PC-3 (cell line): ENCODE measurements around the gene GNAI2. TPM values are rescaled to one million over a fixed set of nuclear protein-coding genes. Genes with fewer than 3 reads are reported as not detected.

ENCODE experiments used
- ATAC-seq: fragments of 200-7000 bp; cut with Tn5 transposase; 2 replicates; pipeline ENCODE4 v1.9.1; 2020; ENCODE audit warnings: mild to moderate bottlenecking, moderate library complexity
- BruUV-seq: library from RNA; stranded (reverse); fragments of 400-500 nt; replicated peaks from 2 replicates; lab custom pipeline; 2021; lab: Mats Ljungman, UMichigan
- CTCF ChIA-PET: fragments of 300-600 bp; sonication (Branson Sonifier 250); formaldehyde crosslinking; loops from one replicate; lab custom pipeline; 2022; ENCODE audit warnings: antibody characterized with exemption; lab: Charles Lee
- POLR2A ChIA-PET: fragments of 300-600 bp; sonication (Branson Sonifier 250); formaldehyde crosslinking; loops from one replicate; lab custom pipeline; 2022; ENCODE audit warnings: antibody characterized with exemption; ENCODE audit not compliant: unreplicated experiment; lab: Charles Lee
- DNase-seq: peaks from one replicate; pipeline ENCODE4 v3.0.0-alpha.2; 2015
- H2AFZ ChIP-seq: fragments of 300-600 bp; sonication (generic); 2 replicates; pipeline ENCODE4 v1.6.0; 2016; ENCODE audit warnings: antibody characterized with exemption, low read length
- H3F3A ChIP-seq: fragments of 300-600 bp; sonication (generic); one replicate; pipeline ENCODE4 v1.6.0; 2017; ENCODE audit warnings: antibody characterized with exemption, low read length, control low read depth, mild to moderate bottlenecking; ENCODE audit not compliant: unreplicated experiment
- H3K27ac ChIP-seq: fragments of 300-600 bp; sonication (generic); 2 replicates; pipeline ENCODE4 v1.5.1; 2016; ENCODE audit warnings: mild to moderate bottlenecking, low read length
- H3K27me3 ChIP-seq: fragments of 300-600 bp; sonication (generic); 2 replicates; pipeline ENCODE4 v1.6.1; 2016; ENCODE audit warnings: low read length, mixed read lengths
- H3K36me3 ChIP-seq: fragments of 300-600 bp; sonication (generic); 2 replicates; pipeline ENCODE4 v1.6.1; 2016; ENCODE audit warnings: low read depth, mixed run types, low read length, mixed read lengths
- H3K4me1 ChIP-seq: fragments of 300-600 bp; sonication (generic); 2 replicates; pipeline ENCODE4 v1.5.1; 2016; ENCODE audit warnings: low read length; ENCODE audit not compliant: insufficient read depth
- H3K4me2 ChIP-seq: fragments of 300-600 bp; sonication (generic); 2 replicates; pipeline ENCODE4 v1.6.0; 2016; ENCODE audit warnings: low read length
- H3K4me3 ChIP-seq: fragments of 300-600 bp; sonication (generic); 2 replicates; pipeline ENCODE4 v1.5.1; 2016; ENCODE audit warnings: mild to moderate bottlenecking, low read length, mixed read lengths
- H3K79me2 ChIP-seq: fragments of 300-600 bp; sonication (generic); 2 replicates; pipeline ENCODE4 v1.6.1; 2017; ENCODE audit warnings: low read length, mixed read lengths
- H3K9ac ChIP-seq: fragments of 300-600 bp; sonication (generic); 2 replicates; pipeline ENCODE4 v1.6.0; 2016; ENCODE audit warnings: mild to moderate bottlenecking, low read length
- H3K9me2 ChIP-seq: fragments of 300-600 bp; sonication (generic); replicated peaks from 2 replicates; pipeline ENCODE4 v1.6.1; 2016; ENCODE audit warnings: mixed run types, low read length, mixed read lengths
- H3K9me3 ChIP-seq: fragments of 300-600 bp; sonication (generic); 2 replicates; pipeline ENCODE4 v1.6.1; 2016; ENCODE audit warnings: low read length, mixed read lengths
- H4K20me1 ChIP-seq: fragments of 300-600 bp; sonication (generic); 2 replicates; pipeline ENCODE4 v1.6.1; 2016; ENCODE audit warnings: low read length, mixed read lengths
- EZH2 ChIP-seq: fragments of 300-600 bp; sonication (generic); IDR thresholded peaks from one replicate; pipeline ENCODE4 v1.6.1; 2017; ENCODE audit warnings: antibody characterized with exemption, mild to moderate bottlenecking, low read length; ENCODE audit not compliant: unreplicated experiment
- EZH2phosphoT487 ChIP-seq: fragments of 300-600 bp; sonication (generic); IDR thresholded peaks from 2 replicates; pipeline ENCODE4 v1.6.1; 2018; ENCODE audit warnings: mild to moderate bottlenecking, antibody characterized with exemption, low read length, borderline replicate concordance
- intact Hi-C: fragments of 100-400 bp; cut with micrococcal nuclease; formaldehyde crosslinking; loops from 2 replicates; pipeline ENCODE4 v1.9.0; 2023
- total RNA-seq: library from RNA; depleted of rRNA; stranded (reverse); fragments of >200 nt; gene quantifications from 2 replicates; pipeline ENCODE4 v1.2.3, GENCODE V29; 2014
- TF ChIP-seq, protein P1 (sequence below): fragments of 300-600 bp; sonication (generic); conservative IDR thresholded peaks from 2 replicates; pipeline ENCODE4 v1.5.1; 2017; ENCODE audit warnings: antibody characterized with exemption, low read depth, mild to moderate bottlenecking, low read length

The GNAI2 gene
- total RNA-seq, 1 experiment from 2014 or later: 221 TPM

- Histone ChIP-seq H3K4me3 (no peak overlapping the region), H4K20me1 (no peaks in the 10 kb centered on the region), H3K79me2 (no peaks in the 10 kb centered on the region), H2AFZ (no peak overlapping the region), H3K4me1 (no peaks in the 10 kb centered on the region), H3K4me2 (no peak overlapping the region), H3K9ac (no peak overlapping the region), H3K27ac (no peak overlapping the region), H3K9me2 (no peaks in the 10 kb centered on the region), H3K27me3 (0 out of 2 replicates have a peak, but pooled peaks cover 10% of the 10 kb centered on the region), H3K9me3 (no peaks in the 10 kb centered on the region), H3F3A (no peaks in the 10 kb centered on the region), H3K36me3 (no peaks in the 10 kb centered on the region)
- intact Hi-C loops: no loop called here
- no peak for TF ChIP-seq EZH2phosphoT487
- TF ChIP-seq, protein P1, sequence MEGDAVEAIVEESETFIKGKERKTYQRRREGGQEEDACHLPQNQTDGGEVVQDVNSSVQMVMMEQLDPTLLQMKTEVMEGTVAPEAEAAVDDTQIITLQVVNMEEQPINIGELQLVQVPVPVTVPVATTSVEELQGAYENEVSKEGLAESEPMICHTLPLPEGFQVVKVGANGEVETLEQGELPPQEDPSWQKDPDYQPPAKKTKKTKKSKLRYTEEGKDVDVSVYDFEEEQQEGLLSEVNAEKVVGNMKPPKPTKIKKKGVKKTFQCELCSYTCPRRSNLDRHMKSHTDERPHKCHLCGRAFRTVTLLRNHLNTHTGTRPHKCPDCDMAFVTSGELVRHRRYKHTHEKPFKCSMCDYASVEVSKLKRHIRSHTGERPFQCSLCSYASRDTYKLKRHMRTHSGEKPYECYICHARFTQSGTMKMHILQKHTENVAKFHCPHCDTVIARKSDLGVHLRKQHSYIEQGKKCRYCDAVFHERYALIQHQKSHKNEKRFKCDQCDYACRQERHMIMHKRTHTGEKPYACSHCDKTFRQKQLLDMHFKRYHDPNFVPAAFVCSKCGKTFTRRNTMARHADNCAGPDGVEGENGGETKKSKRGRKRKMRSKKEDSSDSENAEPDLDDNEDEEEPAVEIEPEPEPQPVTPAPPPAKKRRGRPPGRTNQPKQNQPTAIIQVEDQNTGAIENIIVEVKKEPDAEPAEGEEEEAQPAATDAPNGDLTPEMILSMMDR: no peak
- no peak for TF ChIP-seq EZH2
- ATAC-seq: no peak
- ChIA-PET CTCF (no interaction called here), POLR2A (no interaction called here)
- no peak for DNase-seq
- no TSS peak for BruUV-seq
These were observed 31.9 kb upstream of the GNAI2 start for GRCh38 chr3:50203809-50204803.

DNA sequence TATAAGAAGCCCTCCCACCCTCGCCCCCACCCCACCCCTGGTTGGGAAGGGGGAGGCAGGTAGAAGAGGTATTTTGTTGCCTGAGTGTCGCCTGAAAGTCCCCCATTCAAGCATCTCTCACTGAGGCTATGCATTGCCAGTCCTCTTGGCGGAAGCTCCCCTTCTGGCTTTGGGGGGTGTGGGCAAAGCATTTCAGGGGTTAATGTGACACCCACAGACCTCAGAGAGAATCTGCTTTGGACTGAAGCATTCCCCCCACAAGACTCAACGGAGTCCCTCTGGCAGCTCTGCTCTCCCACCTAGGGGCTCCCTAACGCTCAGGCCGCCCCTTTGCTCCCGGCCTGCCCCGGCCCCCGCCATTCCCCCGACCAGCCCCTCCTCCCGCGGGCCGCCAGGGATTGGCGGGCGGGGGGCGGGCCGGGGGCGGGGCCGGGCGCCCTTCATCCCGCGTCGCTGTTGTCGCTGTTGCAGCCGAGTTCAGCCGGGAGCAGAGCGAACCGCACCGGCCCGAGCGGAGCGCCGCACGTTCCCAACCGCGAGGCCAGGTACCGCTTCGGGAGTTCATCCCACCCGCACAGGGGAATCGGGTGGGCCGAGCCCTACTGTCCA is 31.1 kb upstream of the GNAI2 start, which contains the start of gene SLC38A3:
SLC38A3 (plus strand) TSS at position 468 of the 609 bp plus-strand sequence. CDS start 8,929 bp downstream, outside the sequence.
- Histone ChIP-seq H4K20me1 (no peaks in the 10 kb centered on the region), H3K9me3 (no peaks in the 10 kb centered on the region), H3K4me2 (peak within 1 kb of the TSS; percentile 72), H3K4me3 (peak within 1 kb of the TSS; percentile 55), H3F3A (no peaks in the 10 kb centered on the region), H3K27me3 (0 out of 2 replicates have a peak, but pooled peaks cover 10% of the 10 kb centered on the region), H3K4me1 (no peaks in the 10 kb centered on the region), H3K9me2 (no peaks in the 10 kb centered on the region), H3K27ac (no peak within 1 kb of the TSS), H3K36me3 (no peaks in the 10 kb centered on the region), H3K9ac (no peak within 1 kb of the TSS), H3K79me2 (no peaks in the 10 kb centered on the region), H2AFZ (peak within 1 kb of the TSS; percentile 57; the same call in 1 of the 2 replicates)
- BruUV-seq: no TSS peak
- peak; percentile 23 for ATAC-seq
- POLR2A ChIA-PET: no interaction called here
- TF ChIP-seq EZH2 (no peak), EZH2phosphoT487 (no peak)
- TF ChIP-seq, protein P1: no peak
- intact Hi-C loops: no loop called here
- CTCF ChIA-PET: no interaction called here
- no peak for DNase-seq
